Common myeloid progenitor, CD34-positive (primary cell): Measurements from ENCODE around the gene PIGU.

ENCODE experiments used
- CTCF ChIA-PET: fragments of 350-600 bp; sonication (Branson Sonifier 250); formaldehyde crosslinking; loops from one replicate; lab custom pipeline; 2021; ENCODE audit warnings: antibody characterized with exemption; lab: Charles Lee
- POLR2A ChIA-PET: fragments of 350-600 bp; sonication (Branson Sonifier 250); formaldehyde crosslinking; loops from one replicate; lab custom pipeline; 2021; ENCODE audit warnings: antibody characterized with exemption; lab: Charles Lee
- DNase-seq, 3 donors: peaks; one replicate each; pipeline versions ENCODE4 v3.0.0 to v3.0.0-alpha.2; 2013
- H3K27ac ChIP-seq, 2 experiments: 1 replicate in 1 of 2; 2 replicates in 1 of 2; pipeline ENCODE4 v1.7.0; 2013; ENCODE audit warnings: inconsistent platforms in 2 of 2, low read length in 2 of 2, mild to moderate bottlenecking in 2 of 2, low read depth in 1 of 2, moderate library complexity in 1 of 2; ENCODE audit not compliant: severe bottlenecking in 2 of 2, insufficient read depth in 1 of 2, poor library complexity in 1 of 2
- H3K27me3 ChIP-seq, 5 experiments: replicated peaks in 2 of 5; 1 replicate in 3 of 5; 2 replicates in 2 of 5; pipeline versions ENCODE4 v1.6.1 to v1.7.0; 2013; ENCODE audit warnings: low read length in 4 of 5, mild to moderate bottlenecking in 2 of 5, moderate library complexity in 2 of 5, inconsistent platforms in 1 of 5; ENCODE audit not compliant: insufficient read depth in 5 of 5, control insufficient read depth in 4 of 5
- H3K36me3 ChIP-seq, 4 experiments: 1 replicate in 2 of 4; 2 replicates in 2 of 4; pipeline versions ENCODE4 v1.6.1 to v1.7.0; 2013; ENCODE audit warnings: low read length in 3 of 4, control low read depth in 1 of 4, mild to moderate bottlenecking in 1 of 4; ENCODE audit not compliant: control insufficient read depth in 4 of 4, insufficient read depth in 4 of 4
- H3K4me1 ChIP-seq, 4 experiments: 1 replicate in 3 of 4; 2 replicates in 1 of 4; pipeline versions ENCODE4 v1.6.1 to v1.7.1; 2013; ENCODE audit warnings: low read length in 3 of 4, mild to moderate bottlenecking in 3 of 4, control low read depth in 1 of 4, inconsistent platforms in 1 of 4, moderate library complexity in 1 of 4; ENCODE audit not compliant: control insufficient read depth in 4 of 4, insufficient read depth in 4 of 4; ENCODE audit errors: control extremely low read depth in 1 of 4
- H3K4me3 ChIP-seq, 7 experiments: 1 replicate in 4 of 7; 2 replicates in 3 of 7; pipeline versions ENCODE4 v1.5.1 to v1.7.0; 2013; ENCODE audit warnings: mild to moderate bottlenecking in 7 of 7, low read length in 6 of 7, moderate library complexity in 6 of 7, inconsistent platforms in 2 of 7, low read depth in 2 of 7, control low read depth in 1 of 7; ENCODE audit not compliant: insufficient read depth in 4 of 7, control insufficient read depth in 1 of 7; ENCODE audit errors: extremely low read depth in 1 of 7
- H3K9me3 ChIP-seq, 5 experiments: 1 replicate in 4 of 5; 2 replicates in 1 of 5; pipeline versions ENCODE4 v1.6.1 to v1.7.1; 2013; ENCODE audit warnings: low read length in 4 of 5, mild to moderate bottlenecking in 2 of 5, inconsistent platforms in 1 of 5, low read depth in 1 of 5, moderate library complexity in 1 of 5; ENCODE audit not compliant: control insufficient read depth in 4 of 5, insufficient read depth in 2 of 5; ENCODE audit errors: control extremely low read depth in 1 of 5
- WGBS: methylation state at CpG from one replicate; pipeline ENCODE4 v1.1.5; 2013; ENCODE audit not compliant: insufficient coverage; 5-methylcytosine and 5-hydroxymethylcytosine counted together

The PIGU gene

GRCh38 chr20:34683667-34684066 is 6.8 kb upstream of the PIGU start:
- WGBS = no CpG with 5 or more reads among the region's 3 CpGs
- Histone ChIP-seq H3K4me1 (no peaks in the 10 kb centered on the region), H3K36me3 (no peaks in the 10 kb centered on the region), H3K4me3 (no peak overlapping the region), H3K27ac (no peak overlapping the region), H3K27me3 (no peaks in the 10 kb centered on the region), H3K9me3 (no peaks in the 10 kb centered on the region)
- POLR2A ChIA-PET = no interaction called here
- no peak for DNase-seq
- CTCF ChIA-PET = no interaction called here

DNA sequence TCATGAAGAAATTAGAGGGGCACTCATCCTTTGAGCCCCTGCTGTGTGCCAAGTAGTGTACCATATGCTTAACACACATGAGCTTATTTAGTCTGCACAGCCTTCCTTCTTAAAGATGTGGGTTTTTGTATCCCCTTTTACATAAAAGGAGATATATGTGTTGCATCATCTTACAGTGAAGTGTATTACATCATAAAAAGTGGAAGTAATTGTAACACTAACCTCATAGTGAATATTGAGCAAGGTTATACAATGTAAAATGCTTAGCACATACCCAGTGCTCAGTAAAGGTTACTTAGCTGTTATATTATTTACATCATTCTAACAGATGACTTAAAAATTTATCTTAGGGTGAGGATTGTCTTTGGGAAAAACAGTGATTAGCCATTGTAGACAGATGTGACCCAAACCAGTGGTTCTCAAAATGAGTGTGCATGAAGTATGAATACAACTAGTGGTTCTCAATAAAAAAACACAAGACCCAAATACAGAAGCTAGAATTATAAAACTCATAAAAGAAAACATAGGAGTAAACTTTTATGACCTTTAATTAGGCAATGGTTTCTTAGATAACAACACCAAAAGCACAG is 3.8 kb upstream of the PIGU start:
- POLR2A ChIA-PET = interaction anchor here (1.4 kb wide), 1 partner anchor 23 kb away, joined by 3 read pairs; the partner anchor contains the start of gene TP53INP2
- peak in 2 of 3 donors; percentile 60 to 69 for DNase-seq
- CTCF ChIA-PET = interaction anchor here (0.6 to 1.5 kb wide), 5 partner anchors 14 to 151 kb away, joined by 3 to 5 read pairs (median 5); no protein-coding TSS in a partner anchor

DNA sequence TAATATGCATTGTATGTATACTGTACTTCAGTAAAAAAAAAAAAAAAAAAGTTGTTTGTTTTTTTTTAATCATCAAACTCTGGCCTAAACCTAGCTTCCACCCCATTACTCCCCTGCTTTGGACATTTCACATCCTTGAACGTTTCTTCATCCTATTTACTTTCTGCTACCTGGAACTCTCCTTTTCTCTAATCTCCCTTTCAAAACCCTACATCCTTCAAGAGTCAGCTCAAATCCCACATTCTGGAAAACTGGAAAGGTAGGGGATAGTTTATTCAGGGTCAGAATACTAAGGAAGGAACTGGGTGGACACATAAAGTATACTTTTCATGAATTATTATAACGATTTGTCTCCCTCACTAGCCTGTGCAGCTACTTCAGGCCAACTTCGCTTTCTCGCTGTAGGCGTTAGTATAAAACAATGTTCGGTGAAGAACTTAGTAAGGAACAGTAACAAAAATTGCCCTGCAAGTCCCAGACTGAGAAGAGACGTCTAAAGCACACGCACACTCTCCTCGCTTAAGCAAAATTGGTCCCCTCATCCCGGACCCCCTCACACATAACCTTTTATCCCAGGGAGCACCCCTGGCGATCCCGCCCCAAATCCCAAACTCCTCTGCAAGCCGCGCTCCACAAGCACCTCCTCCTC is 775 bp downstream of the PIGU start:
- H3K36me3 ChIP-seq = no peaks in the 10 kb centered on the region
- no peaks in the 10 kb centered on the region for H3K9me3 ChIP-seq
- peak overlapping the region; percentile 36 to 81 for H3K27ac ChIP-seq
- peak in 1 of 3 donors; percentile 10 for DNase-seq
- H3K27me3 ChIP-seq = no peaks in the 10 kb centered on the region
- H3K4me1 ChIP-seq = peaks cover 4 to 24% (median 17%) of the 10 kb centered on the region in 4 experiments
- 0% methylated on average over 6 of the region's 14 CpGs for WGBS
- CTCF ChIA-PET = interaction anchor here (1.0 kb wide), 1 partner anchor 33 kb away, joined by 3 read pairs; no protein-coding TSS in a partner anchor
- H3K4me3 ChIP-seq = peak overlapping the region; percentile 75 to 93 (median 89)
- POLR2A ChIA-PET = interaction anchor here (1.1 to 1.7 kb wide), 3 partner anchors 27 to 32 kb away, joined by 3 to 9 read pairs (median 4); partner anchors contain the start of gene TP53INP2

More for the DNA sequence above, 3.8 kb upstream of the PIGU start:
- Histone ChIP-seq H3K27me3 (no peaks in the 10 kb centered on the region), H3K4me3 (no peak overlapping the region), H3K9me3 (no peaks in the 10 kb centered on the region), H3K27ac (no peak overlapping the region), H3K36me3 (no peaks in the 10 kb centered on the region), H3K4me1 (peaks cover 4 to 13% (median 10%) of the 10 kb centered on the region in 4 experiments)

GRCh38 chr20:34675561-34675960 is 1.3 kb downstream of the PIGU start:
- Histone ChIP-seq H3K36me3 (no peaks in the 10 kb centered on the region), H3K4me3 (peak overlapping the region in 5 of 7 experiments; percentile 15 to 92 (median 89)), H3K4me1 (peaks cover 4 to 24% (median 17%) of the 10 kb centered on the region in 4 experiments), H3K9me3 (no peaks in the 10 kb centered on the region), H3K27me3 (no peaks in the 10 kb centered on the region), H3K27ac (peak overlapping the region; percentile 36 to 81)
- ChIA-PET CTCF (no interaction called here), POLR2A (interaction anchor here (1.1 to 1.2 kb wide), 2 partner anchors 28 to 32 kb away, joined by 3 to 4 read pairs; no protein-coding TSS in a partner anchor)
- no CpG with 5 or more reads among the region's 3 CpGs for WGBS
- peak in 1 of 3 donors; percentile 10 for DNase-seq

DNA sequence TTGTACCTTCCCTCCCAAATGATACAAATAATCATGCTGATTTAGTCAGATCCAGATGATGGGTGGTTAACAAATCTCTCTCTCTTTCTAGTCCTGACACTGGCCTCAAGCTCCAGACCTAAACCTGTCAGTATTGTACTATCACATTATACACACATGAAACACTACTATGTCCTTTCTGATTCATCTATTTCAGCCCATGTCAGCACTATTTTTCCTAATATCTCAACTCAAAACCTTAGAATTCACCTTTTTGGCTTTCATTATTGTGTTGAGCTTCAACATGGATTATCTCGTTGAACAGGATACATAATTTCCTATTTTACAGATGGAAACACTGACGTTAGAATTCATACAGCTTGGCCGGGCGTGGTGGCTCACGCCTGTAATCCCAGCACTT is 3.5 kb downstream of the PIGU start:
- no peaks in the 10 kb centered on the region for H3K36me3 ChIP-seq
- ChIA-PET POLR2A (no interaction called here), CTCF (interaction anchor here (0.6 to 1.8 kb wide), 3 partner anchors 10 to 343 kb away, joined by 3 to 7 read pairs (median 4); no protein-coding TSS in a partner anchor)
- no peak overlapping the region for H3K27ac ChIP-seq
- H3K4me3 ChIP-seq = no peak overlapping the region
- no peaks in the 10 kb centered on the region for H3K27me3 ChIP-seq
- no peak for DNase-seq
- 81% methylated on average over 3 of the region's 5 CpGs for WGBS
- H3K4me1 ChIP-seq = peaks cover 4 to 24% (median 17%) of the 10 kb centered on the region in 4 experiments
- H3K9me3 ChIP-seq = peaks cover 0 to 2% (median 0%) of the 10 kb centered on the region in 5 experiments

DNA sequence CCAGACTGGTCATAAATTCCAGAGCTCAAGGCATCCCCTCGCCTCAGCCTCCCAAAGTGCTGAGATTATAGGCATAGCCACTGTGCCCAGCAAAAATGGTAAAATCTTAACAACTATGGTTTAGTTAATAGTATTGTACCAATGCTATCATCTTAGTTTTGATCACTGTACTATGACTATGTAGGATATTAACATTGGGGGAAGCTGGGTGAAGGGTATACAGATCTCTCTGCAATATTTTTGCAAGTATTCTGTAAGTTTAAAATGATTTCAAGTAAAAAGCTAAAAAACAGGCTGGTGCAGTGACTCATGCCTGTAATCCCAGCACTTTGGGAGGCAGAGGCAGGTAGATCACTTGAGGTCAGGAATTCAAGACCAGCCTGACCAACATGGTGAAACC is 7.8 kb downstream of the PIGU start:
- Histone ChIP-seq H3K9me3 (peaks cover 0 to 2% (median 0%) of the 10 kb centered on the region in 5 experiments), H3K27ac (no peak overlapping the region), H3K36me3 (no peaks in the 10 kb centered on the region), H3K4me3 (no peak overlapping the region), H3K4me1 (no peaks in the 10 kb centered on the region), H3K27me3 (no peaks in the 10 kb centered on the region)
- ChIA-PET POLR2A (interaction anchor here (0.7 kb wide), 1 partner anchor 15 kb away, joined by 4 read pairs; no protein-coding TSS in a partner anchor), CTCF (interaction anchor here (1.3 kb wide), 1 partner anchor 13 kb away, joined by 3 read pairs; no protein-coding TSS in a partner anchor)
- 100% methylated on average over 1 of the region's 1 CpG for WGBS
- DNase-seq = no peak
